Thymus (tissue), 11 donors: ENCODE data around the gene NHS. TPM values are rescaled to one million over a fixed set of nuclear protein-coding genes. Genes with fewer than 3 reads are reported as not detected.

Experiments used
- DNase-seq, 9 donors: peaks; one replicate each; pipeline ENCODE4 v3.0.0-alpha.2; 2013; ENCODE audit warnings: low spot score in 9 of 9, low read depth in 6 of 9, missing footprints in 1 of 9
- H3K27ac ChIP-seq, 2 donors: one replicate each; pipeline ENCODE4 v1.5.1; 2013; ENCODE audit warnings: control low read depth in 1 of 2, low read depth in 1 of 2, low read length in 1 of 2, mild to moderate bottlenecking in 1 of 2, moderate library complexity in 1 of 2
- H3K27me3 ChIP-seq, 2 donors: one replicate each; pipeline ENCODE4 v1.5.1; 2013; ENCODE audit warnings: low read length in 1 of 2; ENCODE audit not compliant: control insufficient read depth in 2 of 2, insufficient read depth in 1 of 2
- H3K36me3 ChIP-seq, 2 donors: one replicate each; pipeline ENCODE4 v1.5.1; 2013; ENCODE audit warnings: low read length in 1 of 2, mild to moderate bottlenecking in 1 of 2, moderate library complexity in 1 of 2; ENCODE audit not compliant: control insufficient read depth in 2 of 2, insufficient read depth in 2 of 2
- H3K4me1 ChIP-seq, 2 donors: one replicate each; pipeline ENCODE4 v1.5.1; 2013; ENCODE audit warnings: low read length in 2 of 2; ENCODE audit not compliant: control insufficient read depth in 2 of 2, insufficient read depth in 2 of 2
- H3K4me3 ChIP-seq, 2 donors: one replicate each; pipeline ENCODE4 v1.5.1; 2013; ENCODE audit warnings: low read length in 2 of 2, control low read depth in 1 of 2, mild to moderate bottlenecking in 1 of 2
- H3K9me3 ChIP-seq, 2 donors: one replicate each; pipeline ENCODE4 v1.5.1; 2013; ENCODE audit warnings: low read length in 1 of 2, mild to moderate bottlenecking in 1 of 2; ENCODE audit not compliant: control insufficient read depth in 2 of 2, insufficient read depth in 1 of 2
- WGBS: extraction: QIAGEN DNeasy Blood & Tissue Kit; methylation state at CpG from one replicate; pipeline ENCODE4 v1.1.7; 2013; 5-methylcytosine and 5-hydroxymethylcytosine counted together
- polyA plus RNA-seq: library from polyadenylated mRNA; stranded (reverse); fragments of 200-250 nt; gene quantifications from one replicate; pipeline ENCODE4 v1.2.3, GENCODE V29; 2013
- total RNA-seq: library from RNA; stranded (reverse); fragments of 120-200 nt; gene quantifications from one replicate; pipeline ENCODE4 v1.2.4, GENCODE V29; 2013
- donor health status: healthy.

Gene NHS
- total and polyA plus RNA-seq, 2 donors = 1.7 to 2.8 TPM

- H3K27ac ChIP-seq = no peak overlapping the region
- no peak for DNase-seq
- no peak overlapping the region for H3K4me3 ChIP-seq
Measured at GRCh38 chrX:17642891-17643290, 267.9 kb downstream of the NHS start.

GRCh38 chrX:17643528-17643927 lies 268.5 kb downstream of the NHS start:
- H3K4me3 ChIP-seq = no peak overlapping the region
- no peak for DNase-seq
- H3K36me3 ChIP-seq = no peaks in the 10 kb centered on the region
- no peaks in the 10 kb centered on the region for H3K9me3 ChIP-seq
- H3K27ac ChIP-seq = no peak overlapping the region
- no peaks in the 10 kb centered on the region for H3K27me3 ChIP-seq
- H3K4me1 ChIP-seq = no peaks in the 10 kb centered on the region

More at GRCh38 chrX:17642891-17643290, 267.9 kb downstream of the NHS start:
- H3K36me3 ChIP-seq = no peaks in the 10 kb centered on the region
- no peaks in the 10 kb centered on the region for H3K4me1 ChIP-seq
- no peaks in the 10 kb centered on the region for H3K27me3 ChIP-seq
- no peaks in the 10 kb centered on the region for H3K9me3 ChIP-seq

- 92% methylated on average over 1 of the region's 1 CpG for WGBS
- Histone ChIP-seq H3K4me1 (no peaks in the 10 kb centered on the region), H3K27ac (no peak overlapping the region), H3K27me3 (no peaks in the 10 kb centered on the region), H3K36me3 (no peaks in the 10 kb centered on the region), H3K4me3 (no peak overlapping the region), H3K9me3 (no peaks in the 10 kb centered on the region)
- no peak for DNase-seq
Measured at GRCh38 chrX:17644001-17644400, 269.0 kb downstream of the NHS start.

GRCh38 chrX:17654116-17654515 lies 279.1 kb downstream of the NHS start:
- 43% methylated on average over 3 of the region's 3 CpGs for WGBS
- no peaks in the 10 kb centered on the region for H3K36me3 ChIP-seq
- H3K27ac ChIP-seq = no peak overlapping the region

GRCh38 chrX:17655211-17656034 lies 280.4 kb downstream of the NHS start:
- H3K4me1 ChIP-seq = no peaks in the 10 kb centered on the region
- no peak overlapping the region for H3K27ac ChIP-seq
- 2% methylated on average over 48 of the region's 48 CpGs for whole genome bisulfite sequencing
- no peaks in the 10 kb centered on the region for H3K36me3 ChIP-seq
- no peak overlapping the region for H3K4me3 ChIP-seq
- DNase-seq = no peak
- H3K9me3 ChIP-seq = no peaks in the 10 kb centered on the region
- H3K27me3 ChIP-seq = peaks cover 15 to 40% of the 10 kb centered on the region in 2 donors

More at GRCh38 chrX:17654116-17654515, 279.1 kb downstream of the NHS start:
- Histone ChIP-seq H3K9me3 (no peaks in the 10 kb centered on the region), H3K27me3 (peaks cover 15 to 40% of the 10 kb centered on the region in 2 donors), H3K4me3 (no peak overlapping the region), H3K4me1 (no peaks in the 10 kb centered on the region)
- DNase-seq = no peak

GRCh38 chrX:17656035-17656418 lies 281.0 kb downstream of the NHS start:
- H3K36me3 ChIP-seq = no peaks in the 10 kb centered on the region
- H3K4me1 ChIP-seq = no peaks in the 10 kb centered on the region
- H3K4me3 ChIP-seq = no peak overlapping the region
- WGBS = 3% methylated on average over 35 of the region's 36 CpGs
- no peak for DNase-seq
- peaks cover 15 to 40% of the 10 kb centered on the region in 2 donors for H3K27me3 ChIP-seq
- H3K9me3 ChIP-seq = no peaks in the 10 kb centered on the region
- no peak overlapping the region for H3K27ac ChIP-seq

- WGBS = 36% methylated on average over 16 of the region's 16 CpGs
- H3K4me3 ChIP-seq = no peak overlapping the region
- H3K36me3 ChIP-seq = no peaks in the 10 kb centered on the region
- H3K4me1 ChIP-seq = no peaks in the 10 kb centered on the region
- H3K27ac ChIP-seq = no peak overlapping the region
- peaks cover 15 to 40% of the 10 kb centered on the region in 2 donors for H3K27me3 ChIP-seq
- no peak for DNase-seq
- no peaks in the 10 kb centered on the region for H3K9me3 ChIP-seq
Measured at GRCh38 chrX:17656556-17656955, 281.6 kb downstream of the NHS start.

- H3K4me1 ChIP-seq = no peaks in the 10 kb centered on the region
- H3K4me3 ChIP-seq = no peak overlapping the region
- WGBS = over 99% methylated on average over 3 of the region's 3 CpGs
- no peak for DNase-seq
- no peak overlapping the region for H3K27ac ChIP-seq
- peaks cover 0 to 6% of the 10 kb centered on the region in 2 donors for H3K27me3 ChIP-seq
- H3K36me3 ChIP-seq = no peaks in the 10 kb centered on the region
- no peaks in the 10 kb centered on the region for H3K9me3 ChIP-seq
Measured at GRCh38 chrX:17662391-17662790, 287.4 kb downstream of the NHS start.

- no peaks in the 10 kb centered on the region for H3K36me3 ChIP-seq
- WGBS = 91% methylated on average over 4 of the region's 4 CpGs
Measured at GRCh38 chrX:17668929-17669328, 293.9 kb downstream of the NHS start.

More at GRCh38 chrX:17668929-17669328, 293.9 kb downstream of the NHS start:
- Histone ChIP-seq H3K27me3 (no peaks in the 10 kb centered on the region), H3K4me1 (no peaks in the 10 kb centered on the region), H3K9me3 (no peaks in the 10 kb centered on the region), H3K27ac (no peak overlapping the region), H3K4me3 (no peak overlapping the region)
- DNase-seq = no peak
